Lower leg skin (tissue), 3 donors: ENCODE measurements around the gene TRPM3.

Source experiments
- POLR2A ChIP-seq, 2 donors: fragments of 450-650 bp; IDR thresholded peaks; one replicate each; pipeline ENCODE4 v1.6.1; 2016 to 2017; ENCODE audit warnings: antibody characterized with exemption in 2 of 2, mild to moderate bottlenecking in 1 of 2, moderate library complexity in 1 of 2
- TF ChIP-seq, protein P1 (sequence below), 3 donors: fragments of 450-650 bp; IDR thresholded peaks; one replicate each; pipeline ENCODE4 v1.5.1; 2016; ENCODE audit warnings: antibody characterized with exemption in 3 of 3, mild to moderate bottlenecking in 3 of 3, moderate library complexity in 2 of 3

DNA sequence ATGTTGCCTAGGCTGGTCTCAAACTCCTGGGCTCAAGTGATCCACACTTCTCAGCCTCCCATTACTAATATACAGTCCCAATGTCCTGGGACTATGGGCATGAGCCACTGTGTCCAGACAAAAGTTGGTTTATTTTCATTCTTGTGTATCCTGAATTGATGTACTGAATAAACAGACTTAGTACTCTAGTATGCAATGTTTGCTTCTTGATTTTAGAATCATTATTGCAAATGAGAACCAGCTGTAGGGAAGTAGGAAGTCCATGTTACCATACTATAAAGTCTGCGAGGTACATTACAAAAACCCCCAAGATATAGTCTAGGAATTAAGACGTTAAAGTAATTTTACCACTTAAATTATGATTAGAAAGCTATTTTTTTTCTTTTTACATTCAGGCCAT, 372.4 kb downstream of the TRPM3 start:
- TF ChIP-seq, protein P1, sequence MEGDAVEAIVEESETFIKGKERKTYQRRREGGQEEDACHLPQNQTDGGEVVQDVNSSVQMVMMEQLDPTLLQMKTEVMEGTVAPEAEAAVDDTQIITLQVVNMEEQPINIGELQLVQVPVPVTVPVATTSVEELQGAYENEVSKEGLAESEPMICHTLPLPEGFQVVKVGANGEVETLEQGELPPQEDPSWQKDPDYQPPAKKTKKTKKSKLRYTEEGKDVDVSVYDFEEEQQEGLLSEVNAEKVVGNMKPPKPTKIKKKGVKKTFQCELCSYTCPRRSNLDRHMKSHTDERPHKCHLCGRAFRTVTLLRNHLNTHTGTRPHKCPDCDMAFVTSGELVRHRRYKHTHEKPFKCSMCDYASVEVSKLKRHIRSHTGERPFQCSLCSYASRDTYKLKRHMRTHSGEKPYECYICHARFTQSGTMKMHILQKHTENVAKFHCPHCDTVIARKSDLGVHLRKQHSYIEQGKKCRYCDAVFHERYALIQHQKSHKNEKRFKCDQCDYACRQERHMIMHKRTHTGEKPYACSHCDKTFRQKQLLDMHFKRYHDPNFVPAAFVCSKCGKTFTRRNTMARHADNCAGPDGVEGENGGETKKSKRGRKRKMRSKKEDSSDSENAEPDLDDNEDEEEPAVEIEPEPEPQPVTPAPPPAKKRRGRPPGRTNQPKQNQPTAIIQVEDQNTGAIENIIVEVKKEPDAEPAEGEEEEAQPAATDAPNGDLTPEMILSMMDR (IDR thresholded peaks at IDR 0.05), result no peak
- TF ChIP-seq POLR2A (IDR thresholded peaks at IDR 0.05), result no peak
